ENCODE data around the gene PNPLA7. TPM values are rescaled to one million over a fixed set of nuclear protein-coding genes. Genes with fewer than 3 reads are reported as not detected.

The PNPLA7 gene
- total and polyA plus RNA-seq, 2 of the 13 experiments (the other 11 are each of a cell fraction or from before 2014, with no cell fraction given) = 0.42 to 1.5 TPM

GRCh38 chr9:137558127-137558526 lies 7.9 kb upstream of the PNPLA7 start:
- Histone ChIP-seq H3K4me3 (replicated peaks in 1 of 3; ENCODE audit: insufficient read depth in 1 of 3, low read depth in 2 of 3, low read length in 3 of 3) (no peak overlapping the region), H2AFZ (ENCODE audit: low read length) (no peak overlapping the region), H3K4me2 (ENCODE audit: low read depth, low read length) (no peak overlapping the region), H3K27ac (ENCODE audit: extremely low read length, insufficient read depth, low read length) (no peak overlapping the region), H4K20me1 (ENCODE audit: insufficient read depth, low read length) (no peaks in the 10 kb centered on the region), H3K27me3 (ENCODE audit: control insufficient read depth in 1 of 2, insufficient read depth in 2 of 2, low read length in 2 of 2) (no peaks in the 10 kb centered on the region), H3K79me2 (ENCODE audit: insufficient read depth, low read length) (no peaks in the 10 kb centered on the region), H3K4me1 (ENCODE audit: insufficient read depth, low read length) (peaks cover 31% of the 10 kb centered on the region), H3K36me3 (replicated peaks in 1 of 2; ENCODE audit: control insufficient read depth in 1 of 2, insufficient read depth in 2 of 2, low read length in 2 of 2) (peaks cover 13 to 42% of the 10 kb centered on the region in 2 experiments), H3K9ac (ENCODE audit: insufficient read depth, low read depth, low read length) (no peak overlapping the region), H3K9me3 (ENCODE audit: low read length) (no peaks in the 10 kb centered on the region)
- no peak for ATAC-seq
- WGBS (ENCODE audit: low lambda C conversion rate) = 96% methylated on average over 4 of the region's 4 CpGs
- no TSS peak for BruUV-seq (replicated peaks)
- in situ Hi-C loops (cut with HindIII; ENCODE audit: extremely low pct_ligation_motif_present, low pct_unique_long_range_greater_than_20kb) (no loop called here), intact Hi-C loops (cut with micrococcal nuclease; ENCODE audit: unreplicated experiment) (no loop called here)
- no peak for TF ChIP-seq NPAS2 (CRISPR knock-in tag; IDR thresholded peaks at IDR 0.05; ENCODE audit: borderline replicate concordance)
- no peak for TF ChIP-seq ZNF879 (CRISPR knock-in tag; IDR thresholded peaks at IDR 0.05)
- TF ChIP-seq PHF8 (CRISPR knock-in tag; IDR thresholded peaks at IDR 0.05) = no peak
- TF ChIP-seq ELF1 (CRISPR knock-in tag; IDR thresholded peaks at IDR 0.05) = no peak
- no peak for TF ChIP-seq JUNB (CRISPR knock-in tag; IDR thresholded peaks at IDR 0.05; ENCODE audit: borderline replicate concordance)
- no peak for TF ChIP-seq SMAD9 (CRISPR knock-in tag; IDR thresholded peaks at IDR 0.05)
- TF ChIP-seq ELF4 (CRISPR knock-in tag; IDR thresholded peaks at IDR 0.05; ENCODE audit: borderline replicate concordance) = no peak
- no peak for TF ChIP-seq SMAD3 (CRISPR knock-in tag; IDR thresholded peaks at IDR 0.05)
- TF ChIP-seq NFKB2 (CRISPR knock-in tag; IDR thresholded peaks at IDR 0.05; ENCODE audit: borderline replicate concordance) = no peak
- TF ChIP-seq ZNF207 (IDR thresholded peaks at IDR 0.05; ENCODE audit: borderline replicate concordance) = no peak
- no peak for TF ChIP-seq NFKBIZ (CRISPR knock-in tag; IDR thresholded peaks at IDR 0.05)
- TF ChIP-seq SNAPC4 (CRISPR knock-in tag; IDR thresholded peaks at IDR 0.05) = no peak
- DNase-seq (ENCODE audit: low spot score) = no peak
- ChIA-PET CTCF (ENCODE audit: low intra/inter-chr PET ratio, low total read pairs) (no interaction called here), POLR2A (no interaction called here)
- no peak for FAIRE-seq

Measured in HepG2 (cell line).